ENCODE measurements around the gene ZNF441. TPM values are rescaled to one million over a fixed set of nuclear protein-coding genes. Genes with fewer than 3 reads are reported as not detected.

ZNF441 gene
- total and polyA plus RNA-seq, 2 of the 13 experiments (the other 11 are each of a cell fraction or from before 2014, with no cell fraction given) = 2.8 to 10.0 TPM

- TF ChIP-seq KAT7 (CRISPR knock-in tag; IDR thresholded peaks at IDR 0.05; ENCODE audit: borderline replicate concordance) (peak; percentile 68; the same call in 1 of the 2 replicates), GABPB1 (CRISPR knock-in tag; IDR thresholded peaks at IDR 0.05) (peak; percentile 44), ELK4 (CRISPR knock-in tag; IDR thresholded peaks at IDR 0.05; ENCODE audit: borderline replicate concordance) (no peak), FOXJ3 (CRISPR knock-in tag; IDR thresholded peaks at IDR 0.05; ENCODE audit: borderline replicate concordance) (no peak), ASH2L (IDR thresholded peaks at IDR 0.05; ENCODE audit: insufficient read length, low read depth, low read length) (peak; percentile 48), RARG (CRISPR knock-in tag; IDR thresholded peaks at IDR 0.05; ENCODE audit: low read depth) (no peak), THRA (CRISPR knock-in tag; IDR thresholded peaks at IDR 0.05; ENCODE audit: borderline replicate concordance) (peak; percentile 83; the same call in 1 of the 2 replicates), ATF5 (CRISPR knock-in tag; IDR thresholded peaks at IDR 0.05; ENCODE audit: low read depth) (no peak), SCMH1 (CRISPR knock-in tag; IDR thresholded peaks at IDR 0.05; ENCODE audit: borderline replicate concordance) (no peak), ZSCAN30 (CRISPR knock-in tag; IDR thresholded peaks at IDR 0.05) (no peak), ZNF160 (CRISPR knock-in tag; IDR thresholded peaks at IDR 0.05) (no peak)
- TF ChIP-seq, protein P1, sequence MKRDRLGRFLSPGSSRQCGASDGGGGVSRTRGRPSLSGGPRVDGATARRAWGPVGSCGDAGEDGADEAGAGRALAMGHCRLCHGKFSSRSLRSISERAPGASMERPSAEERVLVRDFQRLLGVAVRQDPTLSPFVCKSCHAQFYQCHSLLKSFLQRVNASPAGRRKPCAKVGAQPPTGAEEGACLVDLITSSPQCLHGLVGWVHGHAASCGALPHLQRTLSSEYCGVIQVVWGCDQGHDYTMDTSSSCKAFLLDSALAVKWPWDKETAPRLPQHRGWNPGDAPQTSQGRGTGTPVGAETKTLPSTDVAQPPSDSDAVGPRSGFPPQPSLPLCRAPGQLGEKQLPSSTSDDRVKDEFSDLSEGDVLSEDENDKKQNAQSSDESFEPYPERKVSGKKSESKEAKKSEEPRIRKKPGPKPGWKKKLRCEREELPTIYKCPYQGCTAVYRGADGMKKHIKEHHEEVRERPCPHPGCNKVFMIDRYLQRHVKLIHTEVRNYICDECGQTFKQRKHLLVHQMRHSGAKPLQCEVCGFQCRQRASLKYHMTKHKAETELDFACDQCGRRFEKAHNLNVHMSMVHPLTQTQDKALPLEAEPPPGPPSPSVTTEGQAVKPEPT (CRISPR knock-in tag; IDR thresholded peaks at IDR 0.05; ENCODE audit: low read depth) = 0 out of 2 replicates have a peak, but pooled peaks have one; percentile 49
- TF ChIP-seq, protein P2, sequence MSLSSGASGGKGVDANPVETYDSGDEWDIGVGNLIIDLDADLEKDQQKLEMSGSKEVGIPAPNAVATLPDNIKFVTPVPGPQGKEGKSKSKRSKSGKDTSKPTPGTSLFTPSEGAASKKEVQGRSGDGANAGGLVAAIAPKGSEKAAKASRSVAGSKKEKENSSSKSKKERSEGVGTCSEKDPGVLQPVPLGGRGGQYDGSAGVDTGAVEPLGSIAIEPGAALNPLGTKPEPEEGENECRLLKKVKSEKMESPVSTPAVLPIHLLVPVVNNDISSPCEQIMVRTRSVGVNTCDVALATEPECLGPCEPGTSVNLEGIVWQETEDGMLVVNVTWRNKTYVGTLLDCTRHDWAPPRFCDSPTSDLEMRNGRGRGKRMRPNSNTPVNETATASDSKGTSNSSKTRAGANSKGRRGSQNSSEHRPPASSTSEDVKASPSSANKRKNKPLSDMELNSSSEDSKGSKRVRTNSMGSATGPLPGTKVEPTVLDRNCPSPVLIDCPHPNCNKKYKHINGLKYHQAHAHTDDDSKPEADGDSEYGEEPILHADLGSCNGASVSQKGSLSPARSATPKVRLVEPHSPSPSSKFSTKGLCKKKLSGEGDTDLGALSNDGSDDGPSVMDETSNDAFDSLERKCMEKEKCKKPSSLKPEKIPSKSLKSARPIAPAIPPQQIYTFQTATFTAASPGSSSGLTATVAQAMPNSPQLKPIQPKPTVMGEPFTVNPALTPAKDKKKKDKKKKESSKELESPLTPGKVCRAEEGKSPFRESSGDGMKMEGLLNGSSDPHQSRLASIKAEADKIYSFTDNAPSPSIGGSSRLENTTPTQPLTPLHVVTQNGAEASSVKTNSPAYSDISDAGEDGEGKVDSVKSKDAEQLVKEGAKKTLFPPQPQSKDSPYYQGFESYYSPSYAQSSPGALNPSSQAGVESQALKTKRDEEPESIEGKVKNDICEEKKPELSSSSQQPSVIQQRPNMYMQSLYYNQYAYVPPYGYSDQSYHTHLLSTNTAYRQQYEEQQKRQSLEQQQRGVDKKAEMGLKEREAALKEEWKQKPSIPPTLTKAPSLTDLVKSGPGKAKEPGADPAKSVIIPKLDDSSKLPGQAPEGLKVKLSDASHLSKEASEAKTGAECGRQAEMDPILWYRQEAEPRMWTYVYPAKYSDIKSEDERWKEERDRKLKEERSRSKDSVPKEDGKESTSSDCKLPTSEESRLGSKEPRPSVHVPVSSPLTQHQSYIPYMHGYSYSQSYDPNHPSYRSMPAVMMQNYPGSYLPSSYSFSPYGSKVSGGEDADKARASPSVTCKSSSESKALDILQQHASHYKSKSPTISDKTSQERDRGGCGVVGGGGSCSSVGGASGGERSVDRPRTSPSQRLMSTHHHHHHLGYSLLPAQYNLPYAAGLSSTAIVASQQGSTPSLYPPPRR (CRISPR knock-in tag; IDR thresholded peaks at IDR 0.05; ENCODE audit: borderline replicate concordance) = 0 out of 2 replicates have a peak, but pooled peaks have one; percentile 12
- TF ChIP-seq, protein P3, sequence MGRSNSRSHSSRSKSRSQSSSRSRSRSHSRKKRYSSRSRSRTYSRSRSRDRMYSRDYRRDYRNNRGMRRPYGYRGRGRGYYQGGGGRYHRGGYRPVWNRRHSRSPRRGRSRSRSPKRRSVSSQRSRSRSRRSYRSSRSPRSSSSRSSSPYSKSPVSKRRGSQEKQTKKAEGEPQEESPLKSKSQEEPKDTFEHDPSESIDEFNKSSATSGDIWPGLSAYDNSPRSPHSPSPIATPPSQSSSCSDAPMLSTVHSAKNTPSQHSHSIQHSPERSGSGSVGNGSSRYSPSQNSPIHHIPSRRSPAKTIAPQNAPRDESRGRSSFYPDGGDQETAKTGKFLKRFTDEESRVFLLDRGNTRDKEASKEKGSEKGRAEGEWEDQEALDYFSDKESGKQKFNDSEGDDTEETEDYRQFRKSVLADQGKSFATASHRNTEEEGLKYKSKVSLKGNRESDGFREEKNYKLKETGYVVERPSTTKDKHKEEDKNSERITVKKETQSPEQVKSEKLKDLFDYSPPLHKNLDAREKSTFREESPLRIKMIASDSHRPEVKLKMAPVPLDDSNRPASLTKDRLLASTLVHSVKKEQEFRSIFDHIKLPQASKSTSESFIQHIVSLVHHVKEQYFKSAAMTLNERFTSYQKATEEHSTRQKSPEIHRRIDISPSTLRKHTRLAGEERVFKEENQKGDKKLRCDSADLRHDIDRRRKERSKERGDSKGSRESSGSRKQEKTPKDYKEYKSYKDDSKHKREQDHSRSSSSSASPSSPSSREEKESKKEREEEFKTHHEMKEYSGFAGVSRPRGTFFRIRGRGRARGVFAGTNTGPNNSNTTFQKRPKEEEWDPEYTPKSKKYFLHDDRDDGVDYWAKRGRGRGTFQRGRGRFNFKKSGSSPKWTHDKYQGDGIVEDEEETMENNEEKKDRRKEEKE (IDR thresholded peaks at IDR 0.05) = no peak
These were observed 28.6 kb upstream of the ZNF441 start (continued) for GRCh38 chr19:11737964-11738745.

Data from HepG2 (cell line).